K562 treated with DMSO at 1 percent for 24 hours (cell line): Measurements from ENCODE around the gene KRIT1. TPM values are rescaled to one million over a fixed set of nuclear protein-coding genes. Genes with fewer than 3 reads are reported as not detected.

Experiments used
- total RNA-seq: library from RNA; unstranded; fragments of 300-600 nt; gene quantifications from 2 replicates; pipeline ENCODE4 v1.2.3, GENCODE V29; 2022; ENCODE audit warnings: low read depth; ENCODE audit not compliant: insufficient read depth

KRIT1 gene
- total RNA-seq, result 16.5 and 24.1 TPM in 2 replicates

DNA sequence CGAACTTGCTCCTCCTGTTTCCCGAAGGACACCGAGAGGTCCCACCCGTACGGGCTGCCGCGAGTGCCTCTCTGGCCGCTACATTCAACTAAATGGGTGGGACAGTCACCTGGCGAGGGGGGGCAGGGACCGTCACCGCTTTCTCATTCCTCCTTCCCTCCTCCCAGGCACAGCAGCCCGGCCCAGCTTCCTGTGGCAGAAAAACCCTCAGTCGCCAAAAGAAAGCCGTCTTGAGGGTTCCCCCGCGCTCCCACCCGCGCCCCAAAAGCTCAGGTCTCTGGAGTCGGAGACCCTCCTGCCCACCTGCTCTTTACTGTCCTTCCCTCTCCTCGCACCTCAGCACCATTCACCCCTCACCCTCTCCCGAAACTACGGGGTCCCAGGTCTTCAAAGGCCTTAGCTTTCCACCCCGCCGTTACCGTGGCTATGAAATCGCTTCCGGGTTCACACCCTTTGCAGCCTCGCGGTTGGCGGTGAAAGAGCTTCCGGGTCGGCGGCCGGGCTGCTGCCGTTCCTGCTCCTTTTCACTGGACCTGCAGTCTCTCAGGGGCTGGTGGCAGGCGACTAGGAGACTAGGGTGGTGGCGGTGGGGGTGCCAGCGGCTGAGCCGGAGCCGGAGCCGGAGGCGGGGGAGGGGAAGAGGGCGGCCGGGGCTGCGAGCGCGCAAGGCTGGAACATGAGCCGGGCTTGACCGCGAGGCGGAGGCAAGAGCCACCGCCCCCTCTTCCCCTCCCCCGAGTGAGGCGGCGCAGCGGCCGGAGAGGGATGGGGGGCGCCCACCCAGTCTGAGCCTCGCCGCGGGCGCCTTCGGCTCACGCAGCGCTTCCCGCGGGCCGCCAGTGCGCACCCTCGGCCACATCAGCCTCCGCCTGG is at the start of gene KRIT1, which contains the start of gene ANKIB1:
Gene KRIT1 (minus strand): TSS at position 428 of the 873 bp plus-strand sequence. CDS start 3,779 bp downstream, outside the sequence.
Gene ANKIB1 (plus strand): TSS at position 488 of the 873 bp plus-strand sequence. CDS start 49,005 bp downstream, outside the sequence.

GRCh38 chr7:92178928-92179924 is 66.5 kb downstream of the KRIT1 start, which contains the start of gene LRRD1:
Gene LRRD1 (minus strand): TSS chr7:92179142. CDS start chr7:92165202, 13,940 bp downstream.

Other genes starting within 250 kb of the KRIT1 start
- gene CYP51A1, start 111.4 kb downstream of the KRIT1 start, total RNA-seq, result 26.5 and 35.9 TPM in 2 replicates
- gene LRRD1, start 66.8 kb downstream of the KRIT1 start, total RNA-seq, result not detected in 2 replicates
- gene ANKIB1, start 60 bp upstream of the KRIT1 start, total RNA-seq, result 9.5 and 13.2 TPM in 2 replicates
- gene GATAD1, start 201.6 kb upstream of the KRIT1 start, total RNA-seq, result 26.2 and 27.2 TPM in 2 replicates
- 0.14 TPM in 1 of 2 replicates, not detected in the other for gene ERVW-1, start 232.0 kb upstream of the KRIT1 start, total RNA-seq